Upper lobe of left lung (tissue), 6 donors: ENCODE data around the gene EGFL7. TPM values are rescaled to one million over a fixed set of nuclear protein-coding genes. Genes with fewer than 3 reads are reported as not detected.

Source experiments
- ATAC-seq, 2 donors: fragments of 200-7000 bp; cut with Tn5 transposase; one replicate each; pipeline ENCODE4 v1.9.1; 2022; ENCODE audit warnings: mild to moderate bottlenecking in 2 of 2, moderate library complexity in 2 of 2; ENCODE audit not compliant: low FRiP score in 2 of 2
- DNase-seq, 2 donors: peaks; one replicate each; pipeline ENCODE4 v3.0.0-alpha.2; 2019 to 2020
- H3K27ac ChIP-seq, 4 donors: fragments of 200-600 bp; sonication (generic); one replicate each; pipeline ENCODE4 v1.5.1; 2016 to 2019
- H3K27me3 ChIP-seq, 4 donors: fragments of 200-600 bp; sonication (generic); one replicate each; pipeline ENCODE4 v1.5.1; 2017 to 2019
- H3K36me3 ChIP-seq, 4 donors: fragments of 200-600 bp; sonication (generic); one replicate each; pipeline ENCODE4 v1.5.1; 2016 to 2019
- H3K4me1 ChIP-seq, 4 donors: fragments of 200-600 bp; sonication (generic); one replicate each; pipeline ENCODE4 v1.5.1; 2018 to 2019
- H3K4me3 ChIP-seq, 4 donors: fragments of 200-600 bp; sonication (generic); one replicate each; pipeline ENCODE4 v1.5.1; 2017 to 2019; ENCODE audit warnings: mild to moderate bottlenecking in 2 of 4, moderate library complexity in 1 of 4
- H3K9me3 ChIP-seq, 4 donors: fragments of 200-600 bp; sonication (generic); one replicate each; pipeline ENCODE4 v1.5.1; 2018 to 2019
- EP300 ChIP-seq, 4 donors: sonication (generic); formaldehyde crosslinking; IDR thresholded peaks; one replicate each; pipeline ENCODE4 v1.5.1; 2017; ENCODE audit warnings: antibody characterized with exemption in 4 of 4, control low read depth in 2 of 4
- POLR2A ChIP-seq, 4 donors: fragments of 450-650 bp; IDR thresholded peaks; one replicate each; pipeline ENCODE4 v1.5.1; 2016 to 2017; ENCODE audit warnings: antibody characterized with exemption in 4 of 4, mild to moderate bottlenecking in 2 of 4
- POLR2AphosphoS5 ChIP-seq, 2 donors: sonication (generic); formaldehyde crosslinking; IDR thresholded peaks; one replicate each; pipeline ENCODE4 v1.5.1; 2017; ENCODE audit warnings: antibody characterized with exemption in 2 of 2
- WGBS, 2 donors: methylation state at CpG; one replicate each; pipeline ENCODE4 v1.1.5; 2017 to 2018; 5-methylcytosine and 5-hydroxymethylcytosine counted together
- total RNA-seq, 6 donors: library from RNA; depleted of rRNA in 4 of 6; stranded (reverse); fragments of >200 nt in 4 of 6; gene quantifications; one replicate each; pipeline versions ENCODE4 v1.1.0 to v1.2.1, GENCODE V29; 2016 to 2021
- TF ChIP-seq, protein P1 (sequence below), 6 experiments: fragments of 450-650 bp in 4 of 6; fragments of 200-600 bp in 2 of 6; sonication (generic) in 2 of 6; IDR thresholded peaks; one replicate each; pipeline ENCODE4 v1.5.1; 2016 to 2019; ENCODE audit warnings: antibody characterized with exemption in 6 of 6
- donor health status: DM: no; HTN: no; CAD: no; lungs with moderate emphysema.
- donor health status: DM: no; HTN: yes; CAD: no; lungs with severe emphysema.

EGFL7 gene
- total RNA-seq, 6 donors from 2014 or later: 77.9 to 321 (median 165) TPM

DNA sequence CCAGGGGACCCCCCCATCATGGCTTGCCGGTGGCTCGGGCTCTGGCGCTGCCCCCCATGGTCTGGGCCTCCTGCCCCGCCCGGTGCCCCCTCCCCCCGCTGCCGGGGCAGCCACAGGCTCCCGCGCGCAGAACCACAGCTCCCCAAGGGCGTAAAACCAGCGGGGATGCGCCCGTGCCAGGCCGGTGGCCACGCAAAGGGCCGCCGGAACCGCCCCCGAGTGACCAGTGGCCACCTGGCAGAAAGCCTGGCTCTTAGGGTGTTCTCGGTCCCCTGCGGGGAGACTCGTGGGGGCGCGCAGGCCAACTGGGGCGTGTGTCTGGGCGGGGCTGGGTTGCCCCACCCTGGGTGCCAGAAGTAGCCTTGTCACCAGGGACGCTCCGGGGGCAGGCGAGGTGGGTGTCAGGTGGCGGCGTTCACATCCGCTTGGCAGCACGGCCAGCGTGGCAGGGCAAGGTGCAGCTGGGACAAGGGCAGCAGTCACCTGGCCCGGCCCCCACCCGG is 25.1 kb downstream of the EGFL7 start:
- Histone ChIP-seq H3K36me3 (peaks cover 0 to 5% (median 2%) of the 10 kb centered on the region in 4 donors), H3K4me1 (peaks cover 31 to 74% (median 46%) of the 10 kb centered on the region in 4 donors), H3K27ac (peak overlapping the region; percentile 92 to 97 (median 94)), H3K4me3 (peak overlapping the region in 3 of 4 donors; percentile 66 to 88 (median 73)), H3K27me3 (no peaks in the 10 kb centered on the region), H3K9me3 (no peaks in the 10 kb centered on the region)
- DNase-seq (peak; percentile 76 to 90), ATAC-seq (peak in 1 of 2 donors; percentile 4)
- WGBS, 2 donors: 31 to 39% methylated on average over 10 to 18 of the region's 37 CpGs
- TF ChIP-seq POLR2AphosphoS5 (IDR thresholded peaks at IDR 0.05) (peak in 1 of 2 donors; percentile 24), EP300 (IDR thresholded peaks at IDR 0.05) (no peak)

DNA sequence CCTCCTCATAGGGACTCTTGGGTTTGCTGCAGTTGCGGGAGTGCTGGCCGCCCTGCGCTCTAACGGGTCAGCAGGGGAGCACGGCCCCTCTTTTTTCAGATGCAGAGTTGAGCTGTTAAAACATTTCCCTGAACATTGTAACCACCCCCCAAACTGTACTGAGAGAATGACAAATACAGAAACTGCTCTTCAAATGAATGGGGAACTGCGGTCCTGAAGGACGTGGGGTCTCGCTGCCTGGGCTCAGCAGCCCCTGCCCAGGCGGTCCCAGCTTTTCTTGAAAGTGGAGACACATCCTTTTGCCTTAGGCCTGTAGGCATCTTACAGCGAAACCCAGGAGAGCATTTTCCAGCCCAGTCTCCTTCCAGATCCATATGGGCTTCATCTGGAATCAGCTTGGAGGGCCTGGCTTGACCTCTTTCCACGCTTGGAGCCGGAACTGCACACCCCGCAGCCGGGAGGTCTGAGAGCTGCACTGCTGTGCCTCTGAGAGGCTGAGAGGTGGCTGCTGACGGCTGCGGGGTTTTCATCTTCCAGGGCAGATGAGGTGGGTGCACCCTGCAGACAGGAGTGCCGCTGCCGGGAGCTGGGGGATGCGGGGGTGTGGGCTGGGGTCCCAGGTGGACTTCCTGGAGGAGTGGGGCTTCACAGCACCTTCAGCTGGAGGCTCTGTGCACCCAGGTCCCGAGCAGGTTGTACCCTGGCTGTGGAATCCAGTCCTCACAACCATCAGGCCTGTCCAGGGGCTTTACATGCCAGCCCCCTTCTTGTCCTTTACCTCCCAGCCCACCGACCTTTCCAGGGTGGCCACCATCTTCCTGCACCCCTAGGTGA is 25.8 kb downstream of the EGFL7 start:
- 47 to 68% methylated on average over 12 to 19 of the region's 21 CpGs for WGBS, 2 donors
- no peak for ATAC-seq
- TF ChIP-seq POLR2AphosphoS5 (IDR thresholded peaks at IDR 0.05) (no peak), POLR2A (IDR thresholded peaks at IDR 0.05) (no peak), EP300 (IDR thresholded peaks at IDR 0.05) (no peak)
- TF ChIP-seq, protein P1, sequence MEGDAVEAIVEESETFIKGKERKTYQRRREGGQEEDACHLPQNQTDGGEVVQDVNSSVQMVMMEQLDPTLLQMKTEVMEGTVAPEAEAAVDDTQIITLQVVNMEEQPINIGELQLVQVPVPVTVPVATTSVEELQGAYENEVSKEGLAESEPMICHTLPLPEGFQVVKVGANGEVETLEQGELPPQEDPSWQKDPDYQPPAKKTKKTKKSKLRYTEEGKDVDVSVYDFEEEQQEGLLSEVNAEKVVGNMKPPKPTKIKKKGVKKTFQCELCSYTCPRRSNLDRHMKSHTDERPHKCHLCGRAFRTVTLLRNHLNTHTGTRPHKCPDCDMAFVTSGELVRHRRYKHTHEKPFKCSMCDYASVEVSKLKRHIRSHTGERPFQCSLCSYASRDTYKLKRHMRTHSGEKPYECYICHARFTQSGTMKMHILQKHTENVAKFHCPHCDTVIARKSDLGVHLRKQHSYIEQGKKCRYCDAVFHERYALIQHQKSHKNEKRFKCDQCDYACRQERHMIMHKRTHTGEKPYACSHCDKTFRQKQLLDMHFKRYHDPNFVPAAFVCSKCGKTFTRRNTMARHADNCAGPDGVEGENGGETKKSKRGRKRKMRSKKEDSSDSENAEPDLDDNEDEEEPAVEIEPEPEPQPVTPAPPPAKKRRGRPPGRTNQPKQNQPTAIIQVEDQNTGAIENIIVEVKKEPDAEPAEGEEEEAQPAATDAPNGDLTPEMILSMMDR (IDR thresholded peaks at IDR 0.05): no peak
- no peaks in the 10 kb centered on the region for H3K9me3 ChIP-seq
- H3K27me3 ChIP-seq: no peaks in the 10 kb centered on the region
- peaks cover 38 to 76% (median 53%) of the 10 kb centered on the region in 4 donors for H3K4me1 ChIP-seq
- H3K4me3 ChIP-seq: no peak overlapping the region
- H3K36me3 ChIP-seq: peaks cover 0 to 5% (median 0%) of the 10 kb centered on the region in 4 donors
- peak overlapping the region; percentile 92 to 97 (median 94) for H3K27ac ChIP-seq
- peak in 1 of 2 donors; percentile 74 for DNase-seq

DNA sequence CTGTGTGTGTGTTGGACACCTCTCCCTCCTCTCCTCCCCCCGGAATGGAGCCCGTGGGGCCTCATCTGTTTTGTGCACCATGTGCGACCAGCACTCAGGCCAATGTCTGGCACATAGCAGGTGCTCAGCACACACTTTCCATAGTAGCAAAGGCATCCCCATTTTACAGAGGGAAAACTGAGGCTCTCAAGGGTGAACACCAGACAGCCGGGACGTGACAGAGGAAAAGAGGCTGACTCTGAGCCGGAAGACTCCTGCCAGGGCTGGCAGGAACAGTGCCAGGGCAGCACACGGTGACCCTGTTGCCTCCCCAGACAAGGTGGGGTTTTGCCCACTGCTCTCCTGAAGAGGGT is 26.4 kb downstream of the EGFL7 start:
- Histone ChIP-seq H3K27ac (peak overlapping the region; percentile 40 to 92 (median 72)), H3K9me3 (no peaks in the 10 kb centered on the region), H3K4me3 (no peak overlapping the region), H3K4me1 (peaks cover 44 to 76% (median 56%) of the 10 kb centered on the region in 4 donors), H3K27me3 (no peaks in the 10 kb centered on the region), H3K36me3 (peaks cover 0 to 5% (median 0%) of the 10 kb centered on the region in 4 donors)
- TF ChIP-seq, protein P1 (IDR thresholded peaks at IDR 0.05): no peak
- TF ChIP-seq EP300 (IDR thresholded peaks at IDR 0.05): no peak
- no peak for TF ChIP-seq POLR2AphosphoS5 (IDR thresholded peaks at IDR 0.05)
- TF ChIP-seq POLR2A (IDR thresholded peaks at IDR 0.05): no peak
- DNase-seq (no peak), ATAC-seq (no peak)
- 59 to 60% methylated on average over 7 of the region's 7 CpGs for WGBS, 2 donors

DNA sequence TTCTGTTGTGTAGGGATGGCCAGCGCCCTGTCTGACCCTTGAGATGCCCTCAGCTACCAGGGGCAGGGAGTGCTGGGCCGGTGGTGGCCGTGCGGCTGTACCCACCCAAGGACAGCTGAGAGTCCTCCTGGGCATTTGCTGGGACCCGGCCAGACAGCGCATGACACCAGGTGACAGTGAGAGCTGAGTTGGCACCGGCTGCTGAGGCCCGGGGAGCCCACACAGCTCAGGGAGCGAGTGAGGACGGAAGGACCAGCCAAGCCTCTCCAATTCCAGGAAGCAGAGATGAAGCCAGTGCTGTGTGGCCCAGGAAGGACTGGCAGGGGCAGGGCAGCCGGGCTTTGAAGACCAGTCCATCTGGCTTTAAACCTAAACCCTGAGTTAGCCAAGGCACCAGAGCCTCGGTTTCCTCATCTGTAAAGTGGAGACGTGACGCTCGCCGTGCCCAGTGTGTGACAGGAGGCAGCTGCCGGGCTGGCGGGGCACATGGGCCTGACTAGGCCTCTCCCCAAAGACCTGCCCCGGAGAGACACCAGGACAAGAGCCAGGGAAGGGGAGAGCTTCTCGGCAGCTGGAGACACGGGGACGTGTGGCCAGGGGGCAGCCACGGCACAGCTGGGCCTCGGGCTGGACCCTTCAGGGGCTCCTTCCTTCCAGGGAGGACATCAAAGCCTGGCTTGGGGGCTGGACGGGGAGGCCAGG is 27.5 kb downstream of the EGFL7 start:
- DNase-seq: peak; percentile 61 to 76
- ATAC-seq: no peak
- no peaks in the 10 kb centered on the region for H3K36me3 ChIP-seq
- peak overlapping the region; percentile 40 to 72 (median 64) for H3K27ac ChIP-seq
- WGBS, 2 donors: 66 to 83% methylated on average over 15 to 25 of the region's 25 CpGs
- H3K9me3 ChIP-seq: no peaks in the 10 kb centered on the region
- TF ChIP-seq, protein P1 (IDR thresholded peaks at IDR 0.05): no peak
- TF ChIP-seq EP300 (IDR thresholded peaks at IDR 0.05) (no peak), POLR2AphosphoS5 (IDR thresholded peaks at IDR 0.05) (no peak), POLR2A (IDR thresholded peaks at IDR 0.05) (no peak)
- no peaks in the 10 kb centered on the region for H3K27me3 ChIP-seq
- no peak overlapping the region for H3K4me3 ChIP-seq
- H3K4me1 ChIP-seq: peaks cover 40 to 72% (median 59%) of the 10 kb centered on the region in 4 donors

DNA sequence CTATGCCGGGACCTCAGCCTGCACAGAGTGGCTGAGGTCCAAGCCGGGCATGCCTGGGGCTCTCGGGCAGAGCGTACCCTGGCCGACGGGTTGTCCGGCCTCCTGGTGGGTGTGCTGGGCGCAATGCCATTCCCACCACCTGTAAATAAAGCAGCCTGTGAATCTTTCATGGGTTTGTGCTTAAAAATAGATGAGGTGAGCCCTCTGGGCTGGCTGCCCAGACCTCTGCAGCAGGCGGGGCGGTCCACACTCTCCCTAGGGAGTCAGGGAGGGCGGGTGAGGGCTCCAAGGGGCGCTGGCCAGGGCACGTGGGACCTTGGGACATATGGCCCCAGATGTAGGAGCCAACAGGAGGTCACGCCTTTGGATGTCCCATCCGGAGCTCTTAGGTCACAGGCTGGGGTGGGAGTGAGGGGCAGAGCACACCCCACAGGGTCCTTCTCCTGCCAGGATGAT is 28.1 kb downstream of the EGFL7 start:
- no peak overlapping the region for H3K4me3 ChIP-seq
- H3K27me3 ChIP-seq: no peaks in the 10 kb centered on the region
- H3K4me1 ChIP-seq: peaks cover 34 to 70% (median 58%) of the 10 kb centered on the region in 4 donors
- TF ChIP-seq POLR2AphosphoS5 (IDR thresholded peaks at IDR 0.05): no peak
- WGBS, 2 donors: 72 to 73% methylated on average over 6 to 15 of the region's 15 CpGs
- no peaks in the 10 kb centered on the region for H3K9me3 ChIP-seq
- no peaks in the 10 kb centered on the region for H3K36me3 ChIP-seq
- DNase-seq (peak; percentile 68 to 69), ATAC-seq (no peak)
- H3K27ac ChIP-seq: peak overlapping the region; percentile 40 to 72 (median 64)
